Gastrocnemius medialis (tissue), 4 donors: ENCODE results near the gene CDK10. TPM values are rescaled to one million over a fixed set of nuclear protein-coding genes. Genes with fewer than 3 reads are reported as not detected.
"Not testable (repeated sequence)": the region's sequence is repeated elsewhere in the genome, so short reads cannot be mapped to it uniquely, and the experiment has no call there.

Experiments used
- ATAC-seq, 2 donors: fragments of 150-250 bp; one replicate each; pipeline ENCODE4 v1.9.1; 2016
- DNase-seq, 2 donors: peaks; one replicate each; pipeline ENCODE4 v3.0.0-alpha.2; 2019
- H3K27ac ChIP-seq, 4 donors: fragments of 200-600 bp; sonication (generic); 1 replicate in 1 of 4; 2 replicates in 3 of 4; pipeline ENCODE4 v1.5.1; 2016 to 2018; ENCODE audit warnings: mild to moderate bottlenecking in 2 of 4, moderate library complexity in 1 of 4
- H3K27me3 ChIP-seq, 3 donors: fragments of 200-600 bp; sonication (generic) in 2 of 3; 1 replicate in 1 of 3; 2 replicates in 2 of 3; pipeline versions ENCODE4 v1.5.1 to v1.6.0; 2016 to 2019; ENCODE audit warnings: mild to moderate bottlenecking in 1 of 3, moderate library complexity in 1 of 3
- H3K36me3 ChIP-seq, 2 donors: fragments of 200-600 bp; sonication (generic) in 1 of 2; one replicate each; pipeline ENCODE4 v1.5.1; 2017 to 2018
- H3K4me1 ChIP-seq, 2 donors: fragments of 200-600 bp; sonication (generic) in 1 of 2; one replicate each; pipeline ENCODE4 v1.5.1; 2016 to 2017; ENCODE audit warnings: mild to moderate bottlenecking in 2 of 2
- H3K4me3 ChIP-seq, 4 donors: fragments of 200-600 bp; sonication (generic) in 3 of 4; 1 replicate in 1 of 4; 2 replicates in 3 of 4; pipeline ENCODE4 v1.5.1; 2016 to 2019; ENCODE audit warnings: mild to moderate bottlenecking in 2 of 4
- H3K9me3 ChIP-seq, 3 donors: fragments of 200-600 bp; sonication (generic) in 2 of 3; 1 replicate in 1 of 3; 2 replicates in 2 of 3; pipeline ENCODE4 v1.5.1; 2016 to 2019
- POLR2A ChIP-seq, 2 donors: fragments of 450-650 bp; IDR thresholded peaks; one replicate each; pipeline ENCODE4 v1.6.1; 2017; ENCODE audit warnings: antibody characterized with exemption in 2 of 2, mild to moderate bottlenecking in 2 of 2, moderate library complexity in 2 of 2
- in situ Hi-C, 4 donors: fragments of 200-750 bp; cut with MboI; loops; one replicate each; pipeline versions ENCODE4 v1.15.0 to v1.8.0; 2017; ENCODE audit warnings: low sequenced_read_pairs in 4 of 4
- intact Hi-C: fragments of 100-400 bp; cut with DNase I; formaldehyde crosslinking; loops from one replicate; pipeline ENCODE4 v1.15.1; 2023; ENCODE audit warnings: low total_unique reads
- total RNA-seq, 4 donors: library from RNA; depleted of rRNA; stranded (reverse); fragments of >200 nt; gene quantifications; one replicate each; pipeline versions ENCODE4 v1.1.0 to v1.2.3, GENCODE V29; 2016
- TF ChIP-seq, protein P1 (sequence below), 5 experiments: fragments of 450-650 bp in 3 of 5; fragments of 200-600 bp in 2 of 5; sonication (generic) in 2 of 5; IDR thresholded peaks in 4 of 5; conservative IDR thresholded peaks in 1 of 5; 1 replicate in 4 of 5; 2 replicates in 1 of 5; pipeline ENCODE4 v1.5.1; 2016 to 2019; ENCODE audit warnings: antibody characterized with exemption in 5 of 5, mild to moderate bottlenecking in 3 of 5, moderate library complexity in 3 of 5

The CDK10 gene
- total RNA-seq, 4 donors from 2014 or later: 16.9 to 26.1 (median 19.7) TPM

DNA sequence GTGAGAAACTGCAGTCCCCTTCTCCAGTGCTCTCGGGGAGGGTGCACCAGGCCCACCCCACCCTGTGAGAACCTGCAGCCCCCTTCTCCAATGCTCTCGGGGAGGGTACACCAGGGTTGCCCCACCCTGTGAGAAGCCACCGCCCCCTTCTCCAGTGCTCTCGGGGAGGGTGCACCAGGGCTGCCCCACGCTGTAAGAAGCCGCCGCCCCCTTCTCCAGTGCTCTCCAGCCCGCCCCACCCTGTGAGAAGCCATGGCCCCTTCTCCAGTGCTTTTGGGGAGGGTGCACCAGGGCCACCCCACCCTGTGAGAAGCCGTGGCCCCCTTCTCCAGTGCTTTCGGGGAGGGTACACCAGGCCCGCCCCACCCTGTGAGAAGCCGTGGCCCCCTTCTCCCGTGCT lies 16.7 kb upstream of the CDK10 start:
- ATAC-seq: no peak

GRCh38 chr16:89670496-89671431 lies 15.7 kb upstream of the CDK10 start:
- H3K27me3 ChIP-seq: no peaks in the 10 kb centered on the region
- no peak for DNase-seq
- H3K4me1 ChIP-seq: no peaks in the 10 kb centered on the region
- H3K27ac ChIP-seq: no peak overlapping the region
- H3K9me3 ChIP-seq: no peaks in the 10 kb centered on the region
- no peak for ATAC-seq
- in situ Hi-C loops (no loop called here), intact Hi-C loops (no loop called here)
- no peak overlapping the region for H3K4me3 ChIP-seq
- H3K36me3 ChIP-seq: no peaks in the 10 kb centered on the region
- TF ChIP-seq POLR2A (IDR thresholded peaks at IDR 0.05): no peak
- TF ChIP-seq, protein P1, sequence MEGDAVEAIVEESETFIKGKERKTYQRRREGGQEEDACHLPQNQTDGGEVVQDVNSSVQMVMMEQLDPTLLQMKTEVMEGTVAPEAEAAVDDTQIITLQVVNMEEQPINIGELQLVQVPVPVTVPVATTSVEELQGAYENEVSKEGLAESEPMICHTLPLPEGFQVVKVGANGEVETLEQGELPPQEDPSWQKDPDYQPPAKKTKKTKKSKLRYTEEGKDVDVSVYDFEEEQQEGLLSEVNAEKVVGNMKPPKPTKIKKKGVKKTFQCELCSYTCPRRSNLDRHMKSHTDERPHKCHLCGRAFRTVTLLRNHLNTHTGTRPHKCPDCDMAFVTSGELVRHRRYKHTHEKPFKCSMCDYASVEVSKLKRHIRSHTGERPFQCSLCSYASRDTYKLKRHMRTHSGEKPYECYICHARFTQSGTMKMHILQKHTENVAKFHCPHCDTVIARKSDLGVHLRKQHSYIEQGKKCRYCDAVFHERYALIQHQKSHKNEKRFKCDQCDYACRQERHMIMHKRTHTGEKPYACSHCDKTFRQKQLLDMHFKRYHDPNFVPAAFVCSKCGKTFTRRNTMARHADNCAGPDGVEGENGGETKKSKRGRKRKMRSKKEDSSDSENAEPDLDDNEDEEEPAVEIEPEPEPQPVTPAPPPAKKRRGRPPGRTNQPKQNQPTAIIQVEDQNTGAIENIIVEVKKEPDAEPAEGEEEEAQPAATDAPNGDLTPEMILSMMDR (IDR thresholded peaks at IDR 0.05 in 4 of 5, conservative IDR thresholded peaks at IDR 0.05 in 1 of 5): no peak

More for the DNA sequence above, 16.7 kb upstream of the CDK10 start:
- no peak overlapping the region for H3K4me3 ChIP-seq
- no peak overlapping the region for H3K27ac ChIP-seq
- H3K9me3 ChIP-seq: no peaks in the 10 kb centered on the region
- in situ Hi-C loops (no loop called here), intact Hi-C loops (no loop called here)
- no peaks in the 10 kb centered on the region for H3K4me1 ChIP-seq
- no peaks in the 10 kb centered on the region for H3K27me3 ChIP-seq
- DNase-seq: no peak
- H3K36me3 ChIP-seq: no peaks in the 10 kb centered on the region
- TF ChIP-seq POLR2A (IDR thresholded peaks at IDR 0.05): no peak
- TF ChIP-seq, protein P1 (IDR thresholded peaks at IDR 0.05 in 4 of 5, conservative IDR thresholded peaks at IDR 0.05 in 1 of 5): no peak

DNA sequence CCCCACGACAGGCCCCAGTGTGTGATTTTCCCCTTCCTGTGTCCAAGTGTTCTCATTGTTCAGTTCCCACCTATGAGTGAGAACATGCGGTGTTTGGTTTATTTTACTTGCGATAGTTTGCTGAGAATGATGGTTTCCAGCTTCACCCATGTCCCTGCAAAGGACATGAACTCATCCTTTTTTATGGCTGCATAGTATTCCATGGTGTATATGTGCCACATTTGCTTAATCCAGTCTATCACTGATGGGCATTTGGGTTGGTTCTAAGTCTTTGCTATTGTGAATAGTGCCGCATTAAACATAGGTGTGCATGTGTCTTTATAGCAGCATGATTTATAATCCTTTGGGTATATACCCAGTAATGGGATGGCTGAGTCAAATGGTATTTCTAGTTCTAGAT lies 14.9 kb upstream of the CDK10 start:
- ATAC-seq, H3K4me3 ChIP-seq, H3K27me3 ChIP-seq, DNase-seq, H3K4me1 ChIP-seq, in situ Hi-C loops, H3K9me3 ChIP-seq, intact Hi-C loops, H3K27ac ChIP-seq, H3K36me3 ChIP-seq: not testable (repeated sequence)

- Histone ChIP-seq H3K9me3 (no peaks in the 10 kb centered on the region), H3K36me3 (no peaks in the 10 kb centered on the region), H3K27ac (peak overlapping the region in 3 of 4 donors; percentile 11 to 50 (median 41)), H3K4me3 (no peak overlapping the region), H3K4me1 (no peaks in the 10 kb centered on the region), H3K27me3 (no peaks in the 10 kb centered on the region)
- in situ Hi-C loops (no loop called here), intact Hi-C loops (no loop called here)
- no peak for TF ChIP-seq POLR2A (IDR thresholded peaks at IDR 0.05)
- TF ChIP-seq, protein P1 (IDR thresholded peaks at IDR 0.05 in 4 of 5, conservative IDR thresholded peaks at IDR 0.05 in 1 of 5): no peak
- ATAC-seq: no peak
- no peak for DNase-seq
Observed at GRCh38 chr16:89672177-89672941, 14.1 kb upstream of the CDK10 start.

- no peak for TF ChIP-seq POLR2A (IDR thresholded peaks at IDR 0.05)
- ATAC-seq: no peak
- intact Hi-C loops (no loop called here), in situ Hi-C loops (no loop called here)
- no peaks in the 10 kb centered on the region for H3K4me1 ChIP-seq
- no peaks in the 10 kb centered on the region for H3K27me3 ChIP-seq
- H3K4me3 ChIP-seq: no peak overlapping the region
- H3K36me3 ChIP-seq: no peaks in the 10 kb centered on the region
- H3K9me3 ChIP-seq: no peaks in the 10 kb centered on the region
- no peak overlapping the region for H3K27ac ChIP-seq
- no peak for DNase-seq
Observed at GRCh38 chr16:89678258-89678657, 8.2 kb upstream of the CDK10 start.
